Endothelial cell of umbilical vein (primary cell): ENCODE data around the gene SLC12A9.

Experiments
- EZH2 ChIP-seq: IDR thresholded peaks from 2 replicates; pipeline ENCODE4 v1.6.1; 2012; ENCODE audit warnings: borderline replicate concordance, low read depth, mild to moderate bottlenecking, moderate library complexity, low read length, inconsistent platforms; ENCODE audit not compliant: severe bottlenecking
- FOS ChIP-seq: IDR thresholded peaks from 2 replicates; pipeline ENCODE4 v1.6.1; 2011; ENCODE audit warnings: mild to moderate bottlenecking, low read length, moderate library complexity, borderline replicate concordance; ENCODE audit not compliant: insufficient read depth
- JUN ChIP-seq: IDR thresholded peaks from 2 replicates; pipeline ENCODE4 v1.6.1; 2011; ENCODE audit warnings: borderline replicate concordance, low read depth; ENCODE audit not compliant: insufficient read length, insufficient read depth
- MYC ChIP-seq: IDR thresholded peaks from one replicate; pipeline ENCODE4 v1.6.1; 2011; ENCODE audit warnings: mild to moderate bottlenecking, low read depth, low read length
- POLR2A ChIP-seq: IDR thresholded peaks from 2 replicates; pipeline ENCODE4 v1.6.1; 2012; ENCODE audit warnings: low read depth, mild to moderate bottlenecking, control low read depth, low read length
- POLR2AphosphoS5 ChIP-seq: IDR thresholded peaks from 2 replicates; pipeline ENCODE4 v1.6.1; 2012; ENCODE audit warnings: low read depth, mild to moderate bottlenecking, control low read depth, low read length, moderate library complexity; ENCODE audit not compliant: insufficient read depth
- TF ChIP-seq, protein P1 (sequence below), 2 donors: IDR thresholded peaks; 1 replicate in 1 of 2; 2 replicates in 1 of 2; pipeline ENCODE4 v1.5.1; 2011; ENCODE audit warnings: low read length in 2 of 2, mild to moderate bottlenecking in 2 of 2, moderate library complexity in 2 of 2, control low read depth in 1 of 2, inconsistent platforms in 1 of 2, low read depth in 1 of 2; ENCODE audit not compliant: insufficient read depth in 1 of 2; ENCODE audit errors: extremely low read depth in 1 of 2
- TF ChIP-seq, protein P2 (sequence below): IDR thresholded peaks from 2 replicates; pipeline ENCODE4 v1.6.1; 2011; ENCODE audit not compliant: insufficient read depth, insufficient read length

DNA sequence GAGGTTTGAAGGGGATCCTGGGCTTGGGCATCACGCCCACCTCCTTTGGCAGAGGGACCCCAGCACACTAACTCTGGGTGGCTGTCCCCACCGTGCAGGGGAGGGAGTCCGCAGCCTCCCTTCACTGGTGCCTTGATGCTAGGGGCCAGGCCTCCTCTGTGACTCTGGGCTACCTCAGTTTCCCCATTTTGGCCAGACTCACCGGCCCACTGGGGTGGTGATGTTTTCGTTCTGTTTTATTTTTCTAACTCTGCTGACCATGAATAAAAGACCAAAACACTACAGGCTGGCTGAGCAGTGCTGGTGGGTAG is 14.2 kb downstream of the SLC12A9 start:
- TF ChIP-seq POLR2A: no peak
- TF ChIP-seq, protein P1, sequence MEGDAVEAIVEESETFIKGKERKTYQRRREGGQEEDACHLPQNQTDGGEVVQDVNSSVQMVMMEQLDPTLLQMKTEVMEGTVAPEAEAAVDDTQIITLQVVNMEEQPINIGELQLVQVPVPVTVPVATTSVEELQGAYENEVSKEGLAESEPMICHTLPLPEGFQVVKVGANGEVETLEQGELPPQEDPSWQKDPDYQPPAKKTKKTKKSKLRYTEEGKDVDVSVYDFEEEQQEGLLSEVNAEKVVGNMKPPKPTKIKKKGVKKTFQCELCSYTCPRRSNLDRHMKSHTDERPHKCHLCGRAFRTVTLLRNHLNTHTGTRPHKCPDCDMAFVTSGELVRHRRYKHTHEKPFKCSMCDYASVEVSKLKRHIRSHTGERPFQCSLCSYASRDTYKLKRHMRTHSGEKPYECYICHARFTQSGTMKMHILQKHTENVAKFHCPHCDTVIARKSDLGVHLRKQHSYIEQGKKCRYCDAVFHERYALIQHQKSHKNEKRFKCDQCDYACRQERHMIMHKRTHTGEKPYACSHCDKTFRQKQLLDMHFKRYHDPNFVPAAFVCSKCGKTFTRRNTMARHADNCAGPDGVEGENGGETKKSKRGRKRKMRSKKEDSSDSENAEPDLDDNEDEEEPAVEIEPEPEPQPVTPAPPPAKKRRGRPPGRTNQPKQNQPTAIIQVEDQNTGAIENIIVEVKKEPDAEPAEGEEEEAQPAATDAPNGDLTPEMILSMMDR (IDR thresholded peaks at IDR 0.05; ENCODE audit: extremely low read depth in 1 of 2, insufficient read depth in 1 of 2, low read depth in 1 of 2, low read length in 2 of 2): no peak
- no peak for TF ChIP-seq EZH2
- TF ChIP-seq POLR2AphosphoS5: no peak
- TF ChIP-seq MYC: no peak
- no peak for TF ChIP-seq FOS
- TF ChIP-seq, protein P2, sequence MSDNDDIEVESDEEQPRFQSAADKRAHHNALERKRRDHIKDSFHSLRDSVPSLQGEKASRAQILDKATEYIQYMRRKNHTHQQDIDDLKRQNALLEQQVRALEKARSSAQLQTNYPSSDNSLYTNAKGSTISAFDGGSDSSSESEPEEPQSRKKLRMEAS: no peak
- no peak for TF ChIP-seq JUN
